Right forelimb (tissue), 1 donor: ENCODE data around the gene PROKR1.
"Not testable (repeated sequence)": the region's sequence is repeated elsewhere in the genome, so short reads cannot be mapped to it uniquely, and the experiment has no call there.

Source experiments
- DNase-seq: peaks from one replicate; pipeline ENCODE4 v3.0.0-alpha.2; 2018

PROKR1 gene

GRCh38 chr2:68643011-68643873 is at the start of gene PROKR1:
PROKR1 (plus strand) TSS chr2:68643579; CDS start chr2:68645822, 2,243 bp downstream.
- peak; percentile 74 for DNase-seq

GRCh38 chr2:68594041-68594440 is 49.3 kb upstream of the PROKR1 start:
- DNase-seq: no peak

GRCh38 chr2:68594674-68595492 is 48.5 kb upstream of the PROKR1 start:
- no peak for DNase-seq

- DNase-seq: not testable (repeated sequence)
Observed at GRCh38 chr2:68595493-68595785, 47.9 kb upstream of the PROKR1 start.

- not testable (repeated sequence) for DNase-seq
Observed at GRCh38 chr2:68600495-68600894, 42.9 kb upstream of the PROKR1 start.

GRCh38 chr2:68603059-68603458 is 40.3 kb upstream of the PROKR1 start:
- DNase-seq: no peak

DNA sequence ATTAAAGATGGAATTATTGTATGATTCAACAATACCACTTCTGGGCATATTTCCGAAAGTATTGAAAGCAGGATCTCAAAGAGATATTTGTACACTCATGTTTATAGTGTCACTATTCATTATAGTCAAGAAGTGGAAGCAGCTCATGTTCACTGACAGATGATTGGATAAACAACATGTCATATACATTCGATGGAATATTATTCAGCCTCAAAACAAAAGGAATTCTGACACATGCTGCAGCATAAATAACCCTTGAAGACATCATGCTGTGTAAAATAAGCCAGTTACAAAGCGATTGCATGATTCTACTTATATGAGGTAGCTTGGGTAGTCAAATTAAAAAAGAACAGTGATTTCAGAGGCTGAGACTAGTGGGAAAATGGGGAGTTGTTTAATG is 39.3 kb upstream of the PROKR1 start:
- DNase-seq: no peak

GRCh38 chr2:68605939-68606338 is 37.4 kb upstream of the PROKR1 start:
- DNase-seq: no peak

DNA sequence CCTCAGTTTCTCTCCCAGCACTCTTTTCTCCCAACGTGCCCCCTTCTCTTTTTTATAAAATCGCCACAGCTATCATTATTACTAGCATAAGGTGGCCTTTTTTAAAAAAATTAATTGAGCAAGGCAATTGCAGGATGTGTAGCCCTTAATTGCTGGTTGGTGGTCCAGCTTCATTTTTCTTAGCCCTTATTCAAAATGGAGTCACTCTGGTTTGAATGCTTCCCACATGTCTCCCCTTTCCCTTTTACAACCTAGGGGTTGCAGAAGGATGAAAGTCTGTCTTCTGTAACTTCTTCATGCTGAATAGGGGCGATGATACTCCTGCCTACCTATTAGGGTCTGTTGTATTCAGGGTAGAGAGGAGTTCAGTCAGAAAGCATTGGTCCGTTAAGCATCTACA is 36.6 kb upstream of the PROKR1 start:
- no peak for DNase-seq

- no peak for DNase-seq
Observed at GRCh38 chr2:68607837-68608236, 35.5 kb upstream of the PROKR1 start.

DNA sequence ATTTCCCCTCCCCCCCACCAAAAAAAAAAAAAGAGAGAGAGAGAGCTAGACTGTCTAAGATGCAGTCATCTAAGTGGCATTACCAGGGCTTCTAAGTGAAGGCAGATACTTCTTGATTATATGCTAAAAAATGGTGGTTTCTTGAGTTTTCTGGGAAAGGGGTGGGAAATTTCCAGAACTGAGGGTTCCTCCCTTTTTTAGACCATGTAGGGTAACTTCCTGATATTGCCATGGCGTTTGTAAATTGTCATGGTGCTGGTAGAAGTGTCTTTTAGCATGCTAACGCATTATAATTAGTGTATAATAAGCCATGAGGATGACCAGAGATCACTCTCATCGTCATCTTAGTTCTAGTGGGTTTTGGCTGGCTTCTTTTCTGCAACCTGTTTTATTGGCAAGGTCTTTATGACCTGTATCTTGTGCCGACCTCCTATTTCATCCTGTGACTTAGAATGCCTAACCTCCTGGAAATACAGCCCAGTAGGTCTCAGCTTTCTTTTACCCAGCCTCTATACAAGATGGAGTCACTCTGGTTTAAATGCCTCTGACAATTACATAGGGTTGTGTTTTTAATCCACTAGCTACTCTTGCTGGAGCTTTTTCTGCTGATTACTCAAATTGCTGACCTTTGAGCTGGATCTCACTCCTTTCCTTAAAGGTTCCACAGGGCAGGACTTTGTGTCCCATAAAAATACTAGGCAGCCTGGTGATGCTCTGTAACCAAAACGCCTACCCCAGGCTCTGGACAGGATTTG is 30.4 kb upstream of the PROKR1 start:
- DNase-seq: no peak

DNA sequence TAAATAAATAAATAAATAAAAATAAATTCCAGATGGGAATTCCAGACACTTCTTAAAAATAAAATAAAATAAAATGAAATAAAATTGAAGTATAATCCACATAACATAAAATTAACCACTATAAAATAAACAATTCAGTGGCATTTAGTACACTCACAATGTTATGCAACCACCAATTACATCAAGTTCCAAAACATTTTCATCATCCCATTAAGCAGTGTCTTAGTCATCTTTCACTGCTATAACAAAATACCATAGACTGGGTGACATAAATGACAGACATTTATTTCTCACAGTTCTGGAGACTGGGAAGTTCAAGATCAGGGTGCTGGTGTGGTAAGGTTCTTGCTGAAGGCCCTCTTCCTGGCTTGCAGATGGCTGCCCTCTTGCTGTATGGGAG is 22.6 kb upstream of the PROKR1 start:
- no peak for DNase-seq

DNA sequence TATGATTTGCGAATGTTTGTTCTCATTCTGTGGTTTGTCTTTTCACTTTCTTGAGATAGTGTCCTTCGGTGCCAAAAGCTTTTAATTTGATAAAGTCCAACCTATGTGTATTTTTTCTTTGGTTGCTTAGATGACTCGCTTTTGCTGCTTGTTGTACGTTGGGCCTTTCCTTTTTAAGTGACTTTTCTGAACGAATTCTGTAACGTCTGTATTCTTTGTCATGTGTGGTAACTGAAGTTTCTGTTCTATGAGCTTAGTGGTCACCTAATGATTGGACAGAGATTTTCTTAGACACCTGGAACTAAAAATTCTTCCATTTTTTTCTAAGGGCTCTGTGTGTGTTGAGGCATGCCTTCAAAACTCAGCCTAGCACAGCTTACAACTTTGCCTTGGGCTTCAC is 19.6 kb upstream of the PROKR1 start:
- DNase-seq: no peak

- DNase-seq: no peak
Observed at GRCh38 chr2:68627615-68628014, 15.8 kb upstream of the PROKR1 start.

GRCh38 chr2:68632021-68632420 is 11.4 kb upstream of the PROKR1 start:
- DNase-seq: no peak

DNA sequence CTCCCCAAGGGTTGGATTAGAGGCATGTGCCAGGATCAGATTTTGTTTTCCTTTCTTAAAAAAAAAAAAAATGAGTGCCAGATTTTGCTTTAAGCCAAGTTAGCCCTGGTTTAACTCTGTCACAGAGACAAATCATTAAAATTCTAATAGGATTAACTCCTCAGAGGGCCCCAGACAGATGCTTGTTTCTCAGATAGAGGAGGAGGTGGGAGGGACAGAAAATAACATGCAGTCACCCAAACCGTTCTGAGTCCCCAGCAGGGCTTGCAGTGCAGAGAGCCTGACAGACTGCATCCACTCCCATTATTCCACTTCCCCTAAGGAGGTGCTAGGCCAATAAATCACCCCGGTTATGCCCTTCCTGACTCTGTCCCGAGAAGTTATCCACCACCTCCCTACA is 6.3 kb upstream of the PROKR1 start:
- DNase-seq: no peak

DNA sequence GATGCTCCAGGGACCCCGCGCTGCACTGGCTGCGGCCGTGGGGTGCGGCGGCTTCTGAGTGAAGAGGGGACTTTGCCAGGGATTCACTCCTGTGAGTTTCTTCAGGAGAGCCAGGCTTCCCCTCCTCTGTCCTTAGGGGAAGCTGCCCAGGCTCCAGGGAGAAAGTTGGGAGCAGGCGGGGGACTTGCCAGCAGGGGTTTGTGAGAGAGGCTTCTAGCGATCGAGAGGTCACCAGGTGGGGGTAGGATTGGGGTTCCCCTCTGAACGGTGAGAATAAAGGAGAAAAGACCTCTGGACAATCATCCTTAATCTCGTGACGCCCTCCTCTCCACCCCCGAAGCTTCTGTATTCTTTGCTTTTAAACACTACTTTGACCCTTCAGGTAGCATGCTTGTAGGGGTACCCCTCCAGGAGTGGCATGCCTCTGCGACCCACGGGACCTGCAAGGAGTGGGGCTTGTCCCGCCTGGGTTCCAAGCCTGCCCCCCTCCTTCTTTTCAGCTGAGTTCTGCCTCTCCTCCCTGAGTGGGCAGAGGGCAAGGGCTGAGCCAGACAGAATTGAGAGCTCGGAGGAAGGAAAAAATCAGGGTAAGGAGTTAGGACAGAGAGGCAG is 601 bp downstream of the PROKR1 start:
- no peak for DNase-seq

DNA sequence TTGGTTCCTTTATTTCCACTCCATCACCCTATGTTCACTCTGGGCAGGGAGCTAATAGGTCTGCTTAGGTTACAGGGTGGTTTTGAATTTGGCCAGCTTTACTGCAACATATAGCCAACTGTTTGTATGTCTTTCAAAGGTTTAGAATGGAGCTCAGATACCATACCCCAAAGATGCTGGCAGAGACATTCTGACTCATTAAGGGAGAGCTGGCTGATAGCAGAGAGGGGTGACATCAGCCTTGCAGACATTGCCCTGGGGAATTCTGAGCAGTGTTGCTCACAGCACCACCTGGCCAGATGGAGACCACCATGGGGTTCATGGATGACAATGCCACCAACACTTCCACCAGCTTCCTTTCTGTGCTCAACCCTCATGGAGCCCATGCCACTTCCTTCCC is 2.1 kb downstream of the PROKR1 start:
- DNase-seq: no peak

- no peak for DNase-seq
Observed at GRCh38 chr2:68646303-68646702, 2.9 kb downstream of the PROKR1 start.

DNA sequence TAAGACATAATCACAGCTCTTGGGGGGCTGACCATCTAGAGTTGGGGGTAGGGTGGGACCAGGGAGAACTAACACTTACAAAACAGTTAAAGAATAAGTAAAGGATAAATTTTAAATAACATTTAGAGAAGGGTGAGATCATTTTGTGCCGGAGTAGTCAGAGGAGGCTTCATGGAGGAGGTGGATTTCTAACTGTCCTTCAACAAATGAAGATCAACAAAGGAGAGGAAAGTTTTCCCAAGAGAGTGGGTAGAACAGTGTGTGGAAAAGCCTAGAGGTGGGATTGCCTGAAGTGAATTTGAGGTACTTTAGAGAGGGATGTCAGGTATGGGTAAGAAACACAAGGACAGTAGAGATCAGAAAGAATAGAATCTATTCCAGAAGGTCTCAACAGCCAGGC is 7.3 kb downstream of the PROKR1 start:
- no peak for DNase-seq

DNA sequence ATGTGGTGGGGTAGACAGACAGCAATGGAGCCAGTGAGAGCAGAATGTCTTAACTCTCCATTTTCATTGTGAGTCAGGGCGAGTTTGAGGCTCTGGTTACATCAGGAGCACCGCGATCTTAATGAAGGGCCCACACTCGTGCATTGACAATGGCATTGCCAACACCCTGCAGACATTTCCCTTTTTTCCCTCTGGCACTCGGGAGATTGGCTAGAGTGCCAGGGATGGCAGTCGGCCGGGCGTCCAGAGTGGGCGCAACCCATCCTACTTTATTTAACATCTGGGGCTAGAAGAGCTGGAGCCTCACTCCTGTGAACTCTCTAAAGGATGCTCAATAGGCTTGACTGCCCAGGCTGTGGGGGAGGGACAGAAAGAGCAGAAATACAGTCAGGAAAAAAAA is 9.7 kb downstream of the PROKR1 start:
- no peak for DNase-seq

DNA sequence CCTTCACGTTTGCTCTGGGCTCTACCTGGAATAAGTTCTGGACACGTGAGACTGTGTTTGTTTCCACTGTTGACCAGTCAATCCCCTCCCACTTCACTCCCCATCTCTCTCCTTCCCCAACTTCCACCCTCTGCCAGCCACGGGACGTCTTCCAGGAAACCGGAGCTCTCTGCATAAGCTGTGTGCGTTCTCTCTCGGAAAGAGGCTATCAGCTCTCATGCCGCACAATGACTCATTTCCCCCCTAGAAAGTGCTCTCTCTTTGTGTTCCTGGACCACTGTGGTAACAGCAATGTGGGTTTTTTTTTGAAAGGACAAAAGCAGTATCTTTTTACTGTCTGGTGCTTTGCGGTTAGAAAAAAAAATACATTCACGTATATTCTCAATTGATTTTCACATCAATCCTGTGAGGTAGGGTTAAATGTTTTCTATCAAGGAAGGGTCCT is 10.2 kb downstream of the PROKR1 start:
- DNase-seq: no peak

DNA sequence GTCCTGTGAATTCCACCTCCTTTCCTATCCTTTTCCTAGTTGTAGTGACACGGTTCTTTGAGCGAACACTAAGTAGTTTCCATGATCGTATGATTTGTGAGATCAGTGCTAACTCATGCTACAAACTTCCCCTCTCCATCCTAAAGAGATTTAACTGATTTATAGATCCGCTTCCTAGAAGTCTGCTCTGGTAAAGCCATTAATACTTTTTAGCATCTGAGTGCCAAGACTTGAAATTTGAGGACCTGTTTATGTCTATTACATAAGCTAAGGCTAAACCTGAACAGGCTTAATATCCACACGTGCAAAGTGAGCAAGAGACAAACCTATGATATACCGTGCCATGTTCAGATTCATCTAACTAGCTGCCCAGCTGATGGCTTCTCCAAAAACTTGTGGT is 14.9 kb downstream of the PROKR1 start:
- no peak for DNase-seq
